IMR-90 (cell line): Measurements from ENCODE around the gene ZNF609. TPM values are rescaled to one million over a fixed set of nuclear protein-coding genes. Genes with fewer than 3 reads are reported as not detected.

ENCODE experiments used
- ATAC-seq: fragments of 200-7000 bp; cut with Tn5 transposase; 2 replicates; pipeline ENCODE4 v1.9.1; 2020; ENCODE audit warnings: low read depth, mild to moderate bottlenecking, moderate library complexity
- BruUV-seq: library from RNA; stranded (reverse); fragments of 400-500 nt; replicated peaks from 2 replicates; lab custom pipeline; 2021; lab: Mats Ljungman, UMichigan
- CTCF ChIA-PET: fragments of 300-600 bp; formaldehyde crosslinking; extraction: SDS; loops from one replicate; lab custom pipeline; 2021; ENCODE audit warnings: antibody characterized with exemption; lab: Yijun Ruan, JAX
- POLR2A ChIA-PET: fragments of 300-600 bp; sonication (Branson Sonifier 250); formaldehyde crosslinking; loops from one replicate; lab custom pipeline; 2022; ENCODE audit warnings: antibody characterized with exemption; ENCODE audit not compliant: unreplicated experiment; lab: Charles Lee
- DNase-seq: peaks from one replicate; pipeline ENCODE4 v3.0.0; 2013
- H2AFZ ChIP-seq: replicated peaks from 2 replicates; pipeline ENCODE3; 2013; ENCODE audit warnings: low read length, mild to moderate bottlenecking; ENCODE audit not compliant: poor library complexity
- H2AK5ac ChIP-seq: 2 replicates; pipeline ENCODE4 v1.6.1; 2013; ENCODE audit warnings: low read depth, low read length, inconsistent platforms
- H2AK9ac ChIP-seq: replicated peaks from 2 replicates; pipeline ENCODE3; 2013; ENCODE audit warnings: mild to moderate bottlenecking, low read depth, low read length, moderate library complexity; ENCODE audit not compliant: poor library complexity
- H2BK120ac ChIP-seq: 2 replicates; pipeline ENCODE4 v1.6.1; 2013; ENCODE audit warnings: low read depth, low read length, inconsistent platforms
- H2BK15ac ChIP-seq: 3 replicates; pipeline ENCODE4 v1.6.1; 2013; ENCODE audit warnings: low read depth, low read length, inconsistent platforms
- H2BK20ac ChIP-seq: 2 replicates; pipeline ENCODE4 v1.6.1; 2013; ENCODE audit warnings: low read depth, mild to moderate bottlenecking, inconsistent platforms, low read length, moderate library complexity
- H2BK5ac ChIP-seq: 2 replicates; pipeline ENCODE4 v1.6.1; 2013; ENCODE audit warnings: mild to moderate bottlenecking, low read depth, low read length, inconsistent platforms; ENCODE audit not compliant: poor library complexity, severe bottlenecking
- H3K14ac ChIP-seq: replicated peaks from 2 replicates; pipeline ENCODE4 v1.6.1; 2013; ENCODE audit warnings: low read depth, low read length, inconsistent platforms
- H3K18ac ChIP-seq: 2 replicates; pipeline ENCODE4 v1.6.1; 2013; ENCODE audit warnings: low read depth, low read length, control low read depth
- H3K23ac ChIP-seq: 2 replicates; pipeline ENCODE4 v1.6.1; 2013; ENCODE audit warnings: low read depth, low read length, inconsistent platforms
- H3K27ac ChIP-seq: 2 replicates; pipeline ENCODE4 v1.5.1; 2013; ENCODE audit warnings: mild to moderate bottlenecking, control low read depth, low read length; ENCODE audit not compliant: insufficient read depth
- H3K27me3 ChIP-seq: 2 replicates; pipeline ENCODE4 v1.6.1; 2013; ENCODE audit warnings: low read length; ENCODE audit not compliant: control insufficient read depth, insufficient read depth
- H3K36me3 ChIP-seq: 2 replicates; pipeline ENCODE4 v1.6.1; 2013; ENCODE audit warnings: low read length, mixed read lengths; ENCODE audit not compliant: control insufficient read depth, insufficient read depth
- H3K4ac ChIP-seq: 2 replicates; pipeline ENCODE4 v1.6.1; 2013; ENCODE audit warnings: low read depth, low read length, inconsistent platforms
- H3K4me1 ChIP-seq: 2 replicates; pipeline ENCODE4 v1.6.1; 2013; ENCODE audit warnings: low read length, mixed read lengths; ENCODE audit not compliant: control insufficient read depth, insufficient read depth
- H3K4me2 ChIP-seq: 2 replicates; pipeline ENCODE4 v1.6.1; 2013; ENCODE audit warnings: low read depth, mild to moderate bottlenecking, control low read depth, low read length, moderate library complexity
- H3K4me3 ChIP-seq: 2 replicates; pipeline ENCODE4 v1.5.1; 2013; ENCODE audit warnings: low read depth, mild to moderate bottlenecking, control low read depth, low read length, moderate library complexity; ENCODE audit not compliant: insufficient read depth
- H3K56ac ChIP-seq: 2 replicates; pipeline ENCODE4 v1.6.1; 2013; ENCODE audit warnings: low read length, inconsistent platforms; ENCODE audit not compliant: insufficient read depth; ENCODE audit errors: extremely low read depth
- H3K79me1 ChIP-seq, 2 experiments: 2 replicates each; pipeline ENCODE4 v1.6.1; 2013; ENCODE audit warnings: low read length in 2 of 2, inconsistent platforms in 1 of 2, low read depth in 1 of 2
- H3K9ac ChIP-seq: 2 replicates; pipeline ENCODE4 v1.6.1; 2013; ENCODE audit warnings: low read depth, low read length, control low read depth
- H3K9me1 ChIP-seq: 2 replicates; pipeline ENCODE4 v1.6.1; 2013; ENCODE audit warnings: low read length, inconsistent platforms; ENCODE audit not compliant: insufficient read depth
- H3K9me3 ChIP-seq: 2 replicates; pipeline ENCODE4 v1.6.1; 2013; ENCODE audit warnings: low read length; ENCODE audit not compliant: control insufficient read depth, insufficient read depth
- H4K20me1 ChIP-seq: 2 replicates; pipeline ENCODE4 v1.6.1; 2013; ENCODE audit warnings: low read length, inconsistent platforms; ENCODE audit not compliant: insufficient read depth
- H4K5ac ChIP-seq: 2 replicates; pipeline ENCODE4 v1.6.1; 2013; ENCODE audit warnings: mild to moderate bottlenecking, low read depth, low read length, control low read depth
- H4K8ac ChIP-seq, 2 experiments: 2 replicates each; pipeline ENCODE4 v1.6.1; 2013; ENCODE audit warnings: low read depth in 2 of 2, low read length in 2 of 2, control low read depth in 1 of 2, inconsistent platforms in 1 of 2
- H4K91ac ChIP-seq: 2 replicates; pipeline ENCODE4 v1.6.1; 2013; ENCODE audit warnings: low read depth, low read length, inconsistent platforms; ENCODE audit not compliant: insufficient read depth
- BHLHE40 ChIP-seq: fragments of 150-350 bp; IDR thresholded peaks from 2 replicates; pipeline ENCODE4 v1.6.1; 2016; ENCODE audit warnings: mild to moderate bottlenecking, low read depth, low read length
- FOS ChIP-seq: fragments of 150-350 bp; IDR thresholded peaks from 2 replicates; pipeline ENCODE4 v1.6.1; 2016; ENCODE audit warnings: low read depth, low read length
- RAD21 ChIP-seq: IDR thresholded peaks from 2 replicates; pipeline ENCODE4 v1.6.1; 2012; ENCODE audit warnings: low read length, improper control_type of control experiment
- RFX5 ChIP-seq: IDR thresholded peaks from 2 replicates; pipeline ENCODE4 v1.8.0; 2012; ENCODE audit warnings: low read depth, mild to moderate bottlenecking, low read length, moderate library complexity
- SMC3 ChIP-seq: fragments of 150-350 bp; IDR thresholded peaks from 2 replicates; pipeline ENCODE4 v1.6.1; 2016; ENCODE audit warnings: low read depth, mild to moderate bottlenecking, antibody characterized with exemption, low read length, moderate library complexity
- WGBS, 2 experiments: methylation state at CpG; one replicate each; pipeline versions ENCODE4 v1.1.5 to v1.1.7; 2013; ENCODE audit warnings: missing lambda C conversion rate in 2 of 2; ENCODE audit not compliant: insufficient read length in 1 of 2; ENCODE audit errors: extremely low coverage in 2 of 2; 5-methylcytosine and 5-hydroxymethylcytosine counted together
- dilution Hi-C: fragments of 300-500 bp; cut with HindIII; formaldehyde crosslinking; loops from one replicate; pipeline ENCODE4 v1.14.3; 2018; ENCODE audit warnings: low sequenced_read_pairs; ENCODE audit not compliant: unreplicated experiment
- in situ Hi-C: fragments of 300-500 bp; cut with MboI; formaldehyde crosslinking; loops from 3 replicates; pipeline ENCODE4 v1.14.3; 2019; ENCODE audit warnings: low sequenced_read_pairs, inconsistent platforms, mixed read lengths
- intact Hi-C: fragments of 100-400 bp; cut with micrococcal nuclease; formaldehyde crosslinking; loops from 2 replicates; pipeline ENCODE4 v1.10.0; 2022
- polyA plus RNA-seq, 3 experiments: library from polyadenylated mRNA; depleted of rRNA; stranded (reverse); fragments of >200 nt; gene quantifications; 2 replicates each; pipeline ENCODE4 v1.2.3, GENCODE V29; 2012; ENCODE audit warnings: low replicate concordance in 1 of 3
- total RNA-seq: library from RNA; depleted of rRNA; stranded (reverse); fragments of >200 nt; gene quantifications from 2 replicates; pipeline ENCODE4 v1.2.3, GENCODE V29; 2012
- TF ChIP-seq, protein P1 (sequence below): conservative IDR thresholded peaks from 2 replicates; pipeline ENCODE4 v1.5.1; 2012; ENCODE audit warnings: mild to moderate bottlenecking, low read depth, low read length, improper control_type of control experiment

Gene ZNF609
- total and polyA plus RNA-seq, 2 of the 4 experiments (the other 2 are of a cell fraction) = 10.4 to 12.5 TPM

DNA sequence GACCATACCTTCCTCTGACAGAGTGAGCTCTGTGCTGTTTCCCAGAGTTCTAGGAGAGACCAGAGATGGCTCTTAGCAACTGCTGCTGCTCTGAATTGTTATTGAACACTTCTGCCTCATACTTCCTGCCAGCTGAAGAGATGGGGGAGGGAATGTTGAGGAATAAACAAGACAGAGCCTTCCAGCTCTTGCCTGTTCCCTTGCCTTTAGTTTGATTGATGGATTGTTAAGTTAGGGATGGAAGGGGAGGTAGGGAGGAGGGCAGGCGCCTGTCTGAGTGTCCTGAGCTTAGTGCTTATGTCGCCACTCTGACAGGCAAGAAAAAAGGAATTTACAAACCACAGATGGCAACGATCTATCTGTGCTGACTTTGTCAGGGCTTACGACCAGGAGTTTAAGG is 42.8 kb downstream of the ZNF609 start:
- no TSS peak for BruUV-seq

More for the DNA sequence above, 42.8 kb downstream of the ZNF609 start:
- H3K9ac ChIP-seq = no peak overlapping the region
- intact Hi-C loops (no loop called here), in situ Hi-C loops (no loop called here), dilution Hi-C loops (no loop called here)
- TF ChIP-seq SMC3 = no peak
- no peak for TF ChIP-seq RFX5
- no peak for TF ChIP-seq RAD21
- TF ChIP-seq BHLHE40 = no peak
- TF ChIP-seq, protein P1, sequence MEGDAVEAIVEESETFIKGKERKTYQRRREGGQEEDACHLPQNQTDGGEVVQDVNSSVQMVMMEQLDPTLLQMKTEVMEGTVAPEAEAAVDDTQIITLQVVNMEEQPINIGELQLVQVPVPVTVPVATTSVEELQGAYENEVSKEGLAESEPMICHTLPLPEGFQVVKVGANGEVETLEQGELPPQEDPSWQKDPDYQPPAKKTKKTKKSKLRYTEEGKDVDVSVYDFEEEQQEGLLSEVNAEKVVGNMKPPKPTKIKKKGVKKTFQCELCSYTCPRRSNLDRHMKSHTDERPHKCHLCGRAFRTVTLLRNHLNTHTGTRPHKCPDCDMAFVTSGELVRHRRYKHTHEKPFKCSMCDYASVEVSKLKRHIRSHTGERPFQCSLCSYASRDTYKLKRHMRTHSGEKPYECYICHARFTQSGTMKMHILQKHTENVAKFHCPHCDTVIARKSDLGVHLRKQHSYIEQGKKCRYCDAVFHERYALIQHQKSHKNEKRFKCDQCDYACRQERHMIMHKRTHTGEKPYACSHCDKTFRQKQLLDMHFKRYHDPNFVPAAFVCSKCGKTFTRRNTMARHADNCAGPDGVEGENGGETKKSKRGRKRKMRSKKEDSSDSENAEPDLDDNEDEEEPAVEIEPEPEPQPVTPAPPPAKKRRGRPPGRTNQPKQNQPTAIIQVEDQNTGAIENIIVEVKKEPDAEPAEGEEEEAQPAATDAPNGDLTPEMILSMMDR = no peak
- TF ChIP-seq FOS = no peak
- 0 out of 2 replicates have a peak overlapping the region, but pooled peaks have one; percentile 2 for H3K18ac ChIP-seq
- H4K91ac ChIP-seq = no peak overlapping the region; the same call in 1 of the 2 replicates
- no peak overlapping the region for H2AK9ac ChIP-seq
- no peak overlapping the region; the same call in 1 of the 2 replicates for H3K4ac ChIP-seq
- H4K20me1 ChIP-seq = peaks cover 57% of the 10 kb centered on the region
- WGBS, 2 experiments = no CpG with 5 or more reads among the region's 4 CpGs
- H4K8ac ChIP-seq = peak overlapping the region in 1 of 2 experiments; percentile 22; a peak in 1 of 4 replicates
- no peak overlapping the region for H2BK15ac ChIP-seq
- H2AK5ac ChIP-seq = no peak overlapping the region
- no peak overlapping the region; the same call in 1 of the 2 replicates for H4K5ac ChIP-seq
- H3K27me3 ChIP-seq = no peaks in the 10 kb centered on the region
- peak overlapping the region; percentile 61 for H3K23ac ChIP-seq
- H2BK20ac ChIP-seq = no peak overlapping the region
- 0 out of 2 replicates have a peak overlapping the region, but pooled peaks have one; percentile 7 for H2BK120ac ChIP-seq
- no peak overlapping the region for H3K56ac ChIP-seq
- H3K27ac ChIP-seq = peak overlapping the region; percentile 36; the same call in 1 of the 2 replicates
- peak overlapping the region; percentile 38 for H3K4me2 ChIP-seq
- no peak overlapping the region for H2AFZ ChIP-seq
- H3K9me3 ChIP-seq = no peaks in the 10 kb centered on the region
- H3K14ac ChIP-seq = peak overlapping the region; percentile 16; the same call in 1 of the 2 replicates
- H3K4me1 ChIP-seq = peaks cover 15% of the 10 kb centered on the region
- POLR2A ChIA-PET = no interaction called here
- peak; percentile 74 for DNase-seq
- CTCF ChIA-PET = interaction anchor here (0.8 kb wide), 1 partner anchor 13 kb away, joined by 4 read pairs; no protein-coding TSS in a partner anchor
- peak; percentile 80 for ATAC-seq
- peak overlapping the region; percentile 46 for H2BK5ac ChIP-seq
- H3K9me1 ChIP-seq = peaks cover 32% of the 10 kb centered on the region
- H3K36me3 ChIP-seq = peaks cover 23% of the 10 kb centered on the region
- peaks cover 48 to 86% of the 10 kb centered on the region in 2 experiments for H3K79me1 ChIP-seq
- H3K4me3 ChIP-seq = no peak overlapping the region
